ENCODE data around the gene EIF2B2. TPM values are rescaled to one million over a fixed set of nuclear protein-coding genes. Genes with fewer than 3 reads are reported as not detected.

EIF2B2 gene
- total and polyA plus RNA-seq, 7 donors = 44.5 to 91.9 (median 64.4) TPM

DNA sequence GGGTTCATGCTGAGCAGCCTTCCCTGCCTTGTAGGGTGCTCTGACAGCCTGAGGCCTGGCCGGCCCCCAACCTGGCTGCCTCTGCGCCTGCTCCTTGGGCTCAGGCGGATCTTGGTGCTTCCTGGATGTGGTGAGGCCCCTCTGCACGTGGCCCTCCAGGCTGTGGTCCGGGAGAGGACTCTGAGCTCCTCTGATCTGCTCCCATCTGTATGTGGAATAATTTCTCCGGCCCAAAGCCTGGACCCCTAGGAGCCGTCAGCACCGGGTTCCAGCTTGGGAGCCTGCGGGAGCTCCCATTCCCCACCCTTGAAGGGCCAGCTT is 21.3 kb upstream of the EIF2B2 start:
- H3K9me3 ChIP-seq = no peaks in the 10 kb centered on the region
- H3K27ac ChIP-seq = peak overlapping the region; percentile 89
- 72 to 83% (median 80%) methylated on average over 9 of the region's 9 CpGs for WGBS, 3 donors
- ATAC-seq = peak in 1 of 4 donors; percentile 4
- TF ChIP-seq, protein P1, sequence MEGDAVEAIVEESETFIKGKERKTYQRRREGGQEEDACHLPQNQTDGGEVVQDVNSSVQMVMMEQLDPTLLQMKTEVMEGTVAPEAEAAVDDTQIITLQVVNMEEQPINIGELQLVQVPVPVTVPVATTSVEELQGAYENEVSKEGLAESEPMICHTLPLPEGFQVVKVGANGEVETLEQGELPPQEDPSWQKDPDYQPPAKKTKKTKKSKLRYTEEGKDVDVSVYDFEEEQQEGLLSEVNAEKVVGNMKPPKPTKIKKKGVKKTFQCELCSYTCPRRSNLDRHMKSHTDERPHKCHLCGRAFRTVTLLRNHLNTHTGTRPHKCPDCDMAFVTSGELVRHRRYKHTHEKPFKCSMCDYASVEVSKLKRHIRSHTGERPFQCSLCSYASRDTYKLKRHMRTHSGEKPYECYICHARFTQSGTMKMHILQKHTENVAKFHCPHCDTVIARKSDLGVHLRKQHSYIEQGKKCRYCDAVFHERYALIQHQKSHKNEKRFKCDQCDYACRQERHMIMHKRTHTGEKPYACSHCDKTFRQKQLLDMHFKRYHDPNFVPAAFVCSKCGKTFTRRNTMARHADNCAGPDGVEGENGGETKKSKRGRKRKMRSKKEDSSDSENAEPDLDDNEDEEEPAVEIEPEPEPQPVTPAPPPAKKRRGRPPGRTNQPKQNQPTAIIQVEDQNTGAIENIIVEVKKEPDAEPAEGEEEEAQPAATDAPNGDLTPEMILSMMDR (IDR thresholded peaks at IDR 0.05) = no peak
- no peaks in the 10 kb centered on the region for H3K36me3 ChIP-seq (ENCODE audit: insufficient read depth in 1 of 2, low read depth in 1 of 2)
- H3K4me3 ChIP-seq = no peak overlapping the region
- H3K4me1 ChIP-seq = peaks cover 41% of the 10 kb centered on the region
- intact Hi-C loops (cut with DNase I) = no loop called here
- DNase-seq = no peak
- H3K27me3 ChIP-seq (ENCODE audit: insufficient read depth in 3 of 3, low read length in 2 of 3) = no peaks in the 10 kb centered on the region

DNA sequence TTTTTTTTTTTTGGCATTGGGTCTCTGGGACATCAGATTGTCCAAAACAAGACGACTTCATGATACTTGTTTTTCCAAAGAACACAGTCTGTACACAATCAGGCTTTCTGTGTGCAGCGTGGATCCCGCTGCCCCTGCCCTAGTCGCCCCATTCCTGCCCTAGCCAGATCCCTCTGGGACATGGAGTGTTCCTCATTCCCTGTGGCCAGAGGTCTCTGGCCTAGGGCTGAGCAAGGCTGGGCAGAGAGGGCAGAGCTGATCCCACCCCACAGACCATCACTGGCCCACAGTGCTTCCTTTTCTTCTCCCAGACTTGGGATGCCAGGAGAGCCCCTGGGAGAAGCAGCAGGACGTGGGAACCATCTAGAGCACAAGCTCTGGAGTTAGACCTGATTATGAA is 20.9 kb upstream of the EIF2B2 start:
- Histone ChIP-seq H3K27me3 (ENCODE audit: insufficient read depth in 3 of 3, low read length in 2 of 3) (no peaks in the 10 kb centered on the region), H3K9me3 (no peaks in the 10 kb centered on the region), H3K4me1 (peaks cover 41% of the 10 kb centered on the region), H3K36me3 (ENCODE audit: insufficient read depth in 1 of 2, low read depth in 1 of 2) (no peaks in the 10 kb centered on the region), H3K27ac (peak overlapping the region; percentile 89), H3K4me3 (no peak overlapping the region)
- ATAC-seq (no peak), DNase-seq (no peak)
- WGBS, 3 donors = 78 to 85% (median 82%) methylated on average over 5 of the region's 5 CpGs
- TF ChIP-seq, protein P1 (IDR thresholded peaks at IDR 0.05) = no peak
- intact Hi-C loops (cut with DNase I) = no loop called here

DNA sequence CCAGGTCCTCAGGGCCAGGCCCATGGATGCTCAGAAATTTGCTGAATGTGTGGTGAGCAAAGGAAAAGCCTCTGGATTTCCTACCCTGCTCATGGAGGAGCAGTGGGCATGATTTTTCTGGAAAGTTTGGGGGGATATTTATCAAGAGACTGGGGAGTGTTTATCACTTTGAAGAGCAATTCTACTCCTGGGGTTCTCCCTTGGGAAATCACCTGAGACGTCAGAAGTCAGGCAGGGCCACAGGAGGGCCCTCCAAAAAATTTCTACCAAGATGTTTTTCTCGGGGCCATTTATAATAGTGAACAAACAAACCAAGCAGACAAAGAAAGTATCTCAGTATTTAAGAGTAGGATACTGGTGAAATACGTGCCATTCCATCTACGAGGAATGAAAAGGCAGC is 20.1 kb upstream of the EIF2B2 start:
- H3K4me1 ChIP-seq = peaks cover 43% of the 10 kb centered on the region

DNA sequence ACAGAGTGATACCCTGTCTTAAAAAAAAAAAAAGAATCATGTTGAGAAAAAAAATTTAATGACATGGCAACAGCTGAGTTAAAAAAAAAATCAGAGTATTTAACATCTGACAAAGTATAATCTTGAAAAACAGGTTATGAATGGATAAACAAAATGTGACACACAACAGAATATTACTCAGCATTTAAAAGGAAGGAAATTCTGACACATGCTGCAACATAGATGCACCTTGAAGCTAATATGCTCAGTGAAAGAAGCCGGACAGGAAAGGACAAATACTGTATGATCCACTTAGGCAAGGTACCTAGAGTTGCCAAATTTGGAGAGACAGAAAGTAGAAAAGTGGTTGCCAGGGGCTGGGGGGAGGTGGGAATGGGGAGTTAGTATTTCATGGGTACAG is 19.4 kb upstream of the EIF2B2 start:
- Histone ChIP-seq H3K4me3 (no peak overlapping the region), H3K27ac (no peak overlapping the region), H3K4me1 (peaks cover 44% of the 10 kb centered on the region), H3K27me3 (ENCODE audit: insufficient read depth in 3 of 3, low read length in 2 of 3) (no peaks in the 10 kb centered on the region), H3K9me3 (no peaks in the 10 kb centered on the region), H3K36me3 (ENCODE audit: insufficient read depth in 1 of 2, low read depth in 1 of 2) (no peaks in the 10 kb centered on the region)
- no peak for ATAC-seq
- intact Hi-C loops (cut with DNase I) = no loop called here
- no peak for DNase-seq
- 74 to 87% (median 86%) methylated on average over 1 of the region's 1 CpG for WGBS, 3 donors
- TF ChIP-seq, protein P1 (IDR thresholded peaks at IDR 0.05) = no peak

More for the DNA sequence above, 20.1 kb upstream of the EIF2B2 start:
- no peak overlapping the region for H3K4me3 ChIP-seq
- 93 to 94% (median 94%) methylated on average over 4 of the region's 4 CpGs for WGBS, 3 donors
- H3K36me3 ChIP-seq (ENCODE audit: insufficient read depth in 1 of 2, low read depth in 1 of 2) = no peaks in the 10 kb centered on the region
- no peaks in the 10 kb centered on the region for H3K9me3 ChIP-seq
- intact Hi-C loops (cut with DNase I) = no loop called here
- DNase-seq (no peak), ATAC-seq (no peak)
- H3K27ac ChIP-seq = no peak overlapping the region
- no peaks in the 10 kb centered on the region for H3K27me3 ChIP-seq (ENCODE audit: insufficient read depth in 3 of 3, low read length in 2 of 3)
- TF ChIP-seq, protein P1 (IDR thresholded peaks at IDR 0.05) = no peak

DNA sequence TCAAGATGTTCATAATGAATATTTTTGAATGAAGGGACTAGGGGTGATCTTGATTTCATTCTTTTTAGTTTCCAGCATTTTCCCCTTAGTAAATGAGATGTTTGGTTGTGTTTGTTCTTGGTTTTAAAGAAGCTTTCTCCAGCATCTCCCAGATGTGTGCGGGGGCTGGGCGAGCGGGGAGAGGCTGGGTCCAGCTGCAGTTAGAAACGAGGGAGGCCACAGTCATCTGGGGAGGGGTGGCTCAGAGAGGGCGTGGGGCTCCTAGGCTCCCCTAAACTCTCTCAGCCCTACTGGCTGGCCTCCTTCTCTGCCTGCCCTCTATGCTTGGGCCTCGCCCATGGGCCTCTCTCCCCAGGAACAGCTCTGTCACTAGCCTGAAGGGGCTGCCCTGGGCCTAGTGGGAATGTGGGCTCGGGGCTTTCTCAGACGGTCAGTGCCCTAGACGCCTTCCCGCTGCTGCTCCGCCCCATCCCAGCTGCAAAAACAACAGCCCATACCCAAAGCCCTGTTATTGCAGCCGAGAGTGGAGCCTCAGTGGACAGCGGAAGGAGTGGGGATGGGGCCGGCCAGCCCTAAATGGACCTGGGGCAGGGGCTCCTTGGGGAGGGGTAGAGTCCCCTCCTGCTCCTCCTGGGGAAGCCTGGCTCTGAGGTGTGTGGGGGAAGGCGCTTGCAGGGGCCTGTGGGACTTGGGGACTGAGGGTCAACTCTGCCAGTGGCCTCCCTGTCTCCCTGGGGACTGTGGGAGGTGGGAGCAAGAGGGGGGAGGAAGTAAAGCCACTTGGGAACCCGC is 18.3 kb upstream of the EIF2B2 start:
- H3K27ac ChIP-seq = peak overlapping the region; percentile 9
- H3K27me3 ChIP-seq (ENCODE audit: insufficient read depth in 3 of 3, low read length in 2 of 3) = no peaks in the 10 kb centered on the region
- no peak for ATAC-seq
- no peaks in the 10 kb centered on the region for H3K9me3 ChIP-seq
- 79 to 83% (median 82%) methylated on average over 15 to 16 of the region's 16 CpGs for WGBS, 3 donors
- H3K4me1 ChIP-seq = peaks cover 42% of the 10 kb centered on the region
- H3K36me3 ChIP-seq (ENCODE audit: insufficient read depth in 1 of 2, low read depth in 1 of 2) = no peaks in the 10 kb centered on the region
- TF ChIP-seq, protein P1 (IDR thresholded peaks at IDR 0.05) = no peak
- DNase-seq = no peak
- intact Hi-C loops (cut with DNase I) = no loop called here
- H3K4me3 ChIP-seq = no peak overlapping the region

Data from psoas muscle (tissue), 8 donors.